NCI-H2081 treated with DMSO at 0.1 percent for 48 hours (cell line): Measurements from ENCODE around the gene MYH10.
"Not testable (repeated sequence)": the region's sequence is repeated elsewhere in the genome, so short reads cannot be mapped to it uniquely, and the experiment has no call there.

Experiments
- DNase-seq: peaks from one replicate; lab custom pipeline; 2025; lab: John Stamatoyannopoulos, UW

MYH10 gene

DNA sequence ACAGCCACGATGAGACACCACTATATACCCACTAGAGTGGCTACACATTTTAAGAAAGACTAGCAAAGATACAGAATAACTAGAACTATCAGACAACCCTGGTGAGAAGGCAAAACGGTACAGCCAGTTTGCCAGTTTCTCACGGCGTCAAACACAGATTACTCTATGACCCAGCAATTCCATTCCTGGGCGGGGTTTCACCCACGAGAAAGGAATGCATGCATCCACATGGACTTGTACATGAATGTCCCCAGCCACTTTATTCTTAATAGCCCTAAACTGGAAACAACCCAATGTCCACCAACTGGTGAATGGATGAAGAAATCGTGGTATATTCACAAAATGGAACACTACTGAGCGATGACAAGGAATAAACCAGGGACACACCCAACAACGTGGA, 74.5 kb downstream of the MYH10 start:
- DNase-seq, result no peak

- no peak for DNase-seq
Observed at GRCh38 chr17:8555062-8555461, 75.5 kb downstream of the MYH10 start.

GRCh38 chr17:8552577-8553320, 77.8 kb downstream of the MYH10 start:
- no peak for DNase-seq

- no peak for DNase-seq
Observed at GRCh38 chr17:8542599-8543502, 87.7 kb downstream of the MYH10 start.

GRCh38 chr17:8539976-8540375, 90.5 kb downstream of the MYH10 start:
- DNase-seq, result not testable (repeated sequence)

DNA sequence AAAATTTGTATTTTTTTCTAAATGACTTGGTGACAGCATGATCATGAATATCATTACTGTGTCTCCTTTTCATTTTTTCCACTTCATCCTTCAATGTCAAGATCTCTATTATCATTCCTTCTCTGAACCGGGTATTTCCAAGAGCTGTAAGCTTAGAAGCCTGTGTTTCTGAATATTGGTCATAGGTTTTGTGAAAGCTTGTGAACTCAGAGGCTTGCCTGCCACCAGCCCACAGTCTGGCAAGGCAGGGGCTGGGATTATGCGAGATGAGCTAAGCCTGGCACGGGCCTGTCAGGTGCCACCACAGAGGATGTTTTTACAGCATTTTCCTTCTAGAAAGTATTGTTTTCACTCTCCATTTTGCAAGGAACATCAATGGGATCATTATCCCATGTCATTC, 92.8 kb downstream of the MYH10 start:
- no peak for DNase-seq

GRCh38 chr17:8534498-8535188, 95.9 kb downstream of the MYH10 start:
- DNase-seq, result no peak

DNA sequence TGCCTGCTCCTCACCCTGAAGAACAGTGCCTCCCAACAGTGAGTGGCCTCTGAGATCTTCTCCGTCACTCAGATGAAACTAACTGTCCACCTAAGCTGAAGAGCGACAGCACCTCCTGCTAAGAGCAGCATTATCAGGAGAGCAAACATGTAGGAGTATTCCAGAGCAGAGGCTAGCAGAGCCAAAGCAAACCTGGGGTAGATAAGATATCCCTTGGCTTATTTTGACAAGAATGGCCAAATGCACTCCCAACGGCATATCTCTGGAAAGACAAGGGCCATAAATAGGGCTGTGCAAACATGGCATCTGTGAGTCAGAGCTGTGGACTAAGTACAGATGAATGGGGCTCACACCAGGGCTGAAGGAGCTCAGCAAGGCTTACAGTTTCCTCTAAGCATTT, 98.5 kb downstream of the MYH10 start:
- no peak for DNase-seq

- no peak for DNase-seq
Observed at GRCh38 chr17:8522577-8522976, 107.9 kb downstream of the MYH10 start.

DNA sequence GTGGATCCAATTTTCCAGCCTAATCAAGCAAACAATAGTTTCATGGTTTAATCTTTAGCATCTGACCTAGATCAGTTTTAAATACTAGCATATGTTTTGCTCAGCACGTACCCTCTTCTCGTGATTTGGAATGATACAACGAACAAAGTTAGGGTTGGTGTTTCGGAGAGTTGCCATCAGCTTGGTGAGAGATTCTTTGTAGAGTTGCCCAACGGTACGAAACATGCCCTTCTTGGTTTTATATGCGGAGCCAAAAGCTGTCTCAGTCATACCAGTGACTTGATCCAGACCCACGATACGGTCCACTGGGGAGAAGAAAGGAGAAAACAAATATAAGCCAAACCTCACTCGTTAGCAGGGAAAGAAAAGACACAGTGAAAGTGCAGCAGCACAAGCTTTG, 109.5 kb downstream of the MYH10 start:
- no peak for DNase-seq

DNA sequence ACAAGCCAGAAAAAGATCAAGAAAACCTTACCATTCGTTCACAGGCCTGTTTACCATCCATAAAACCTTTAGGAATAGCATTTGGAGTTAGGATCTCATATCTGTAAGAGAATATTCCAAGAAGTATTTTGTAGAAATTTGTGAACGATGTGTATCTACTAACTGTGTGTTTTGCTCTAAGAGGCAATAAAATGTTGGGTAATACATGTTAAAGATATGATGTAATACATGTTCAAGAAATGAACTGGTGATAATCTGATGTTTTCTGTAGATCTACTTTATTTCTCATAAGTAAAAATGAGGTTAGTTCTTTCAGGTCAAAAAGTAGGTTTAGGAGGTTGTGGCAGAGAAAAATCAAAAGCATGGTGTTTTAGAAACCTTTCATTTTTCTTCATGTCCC, 111.7 kb downstream of the MYH10 start:
- DNase-seq, result no peak

DNA sequence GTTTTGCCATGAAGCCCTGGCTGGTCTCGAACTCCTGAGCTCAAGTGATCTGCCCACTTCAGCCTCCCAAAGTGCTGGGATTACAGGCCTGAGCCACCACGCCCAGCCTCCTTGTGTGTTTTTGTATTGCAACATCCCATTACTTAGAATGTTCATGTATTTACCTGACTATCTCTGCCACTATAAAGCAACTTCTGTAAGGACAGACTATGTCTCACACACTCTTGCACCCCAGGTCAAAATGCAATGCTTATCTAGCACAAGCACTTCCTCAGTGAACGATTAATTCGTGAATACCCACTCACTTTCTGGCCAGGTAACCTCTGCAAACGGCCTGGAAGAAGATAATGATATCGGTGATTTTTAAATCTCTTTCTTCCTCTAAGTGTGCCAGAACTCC, 112.2 kb downstream of the MYH10 start:
- DNase-seq, result no peak

GRCh38 chr17:8514801-8515200, 115.7 kb downstream of the MYH10 start:
- DNase-seq, result no peak

GRCh38 chr17:8506145-8506544, 124.4 kb downstream of the MYH10 start:
- DNase-seq, result no peak

- DNase-seq, result no peak
Observed at GRCh38 chr17:8504460-8505207, 125.9 kb downstream of the MYH10 start.

GRCh38 chr17:8503807-8504206, 126.7 kb downstream of the MYH10 start:
- DNase-seq, result no peak

DNA sequence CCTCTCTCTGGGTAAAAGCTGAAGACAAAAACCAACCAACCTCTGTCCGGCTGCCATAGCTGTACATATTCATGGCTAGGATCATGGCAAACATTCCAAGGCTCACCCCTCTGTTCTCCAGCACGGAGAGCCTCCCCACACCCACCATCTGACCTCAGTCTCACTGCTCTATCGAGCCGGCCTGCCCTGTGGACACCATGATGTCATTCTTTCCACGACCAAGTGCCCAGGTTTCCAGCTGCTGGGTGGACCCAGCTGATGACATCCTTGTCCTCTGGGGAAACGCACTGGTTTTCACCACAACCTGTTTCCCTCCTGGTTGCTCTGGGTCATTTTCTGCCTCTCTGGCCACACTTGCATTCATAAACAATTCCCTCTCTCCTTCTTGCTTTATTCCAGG, 127.2 kb downstream of the MYH10 start:
- no peak for DNase-seq

GRCh38 chr17:8502126-8502525, 128.4 kb downstream of the MYH10 start:
- DNase-seq, result no peak

GRCh38 chr17:8500609-8501008, 129.9 kb downstream of the MYH10 start:
- DNase-seq, result no peak

DNA sequence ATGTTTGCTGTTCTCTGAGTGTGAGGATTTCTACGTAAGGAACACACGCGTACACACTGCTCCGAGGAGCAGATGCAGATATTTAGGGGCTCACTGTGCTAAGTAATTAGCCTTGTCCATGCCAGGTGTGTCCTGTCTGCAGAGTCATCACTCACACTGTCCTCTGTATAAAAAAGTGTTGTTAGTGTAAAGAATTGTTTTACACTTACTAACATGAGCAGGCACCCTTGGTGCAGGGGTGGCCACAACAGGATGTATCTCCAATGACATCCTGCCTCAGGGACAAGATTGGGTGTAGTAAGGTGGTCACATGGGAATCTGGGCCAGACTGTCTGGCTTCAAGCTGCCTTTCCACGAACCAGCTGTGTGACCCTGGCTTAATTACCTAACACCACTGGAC, 130.9 kb downstream of the MYH10 start:
- DNase-seq, result no peak

- no peak for DNase-seq
Observed at GRCh38 chr17:8499171-8499570, 131.4 kb downstream of the MYH10 start.

- DNase-seq, result no peak
Observed at GRCh38 chr17:8496081-8496480, 134.4 kb downstream of the MYH10 start.
